AG10803 (cell line): ENCODE measurements around the gene LIME1.
"Not testable (repeated sequence)": the region's sequence is repeated elsewhere in the genome, so short reads cannot be mapped to it uniquely, and the experiment has no call there.

ENCODE experiments used
- DNase-seq: peaks from one replicate; pipeline ENCODE4 v3.0.0; 2010; ENCODE audit warnings: low read depth
- H3K4me3 ChIP-seq: 2 replicates; pipeline ENCODE4 v1.5.1; 2011; ENCODE audit warnings: mild to moderate bottlenecking, low read length, control low read depth
- TF ChIP-seq, protein P1 (sequence below): conservative IDR thresholded peaks from 2 replicates; pipeline ENCODE4 v1.5.1; 2011; ENCODE audit warnings: mild to moderate bottlenecking, low read length, control low read depth, inconsistent platforms

Gene LIME1

DNA sequence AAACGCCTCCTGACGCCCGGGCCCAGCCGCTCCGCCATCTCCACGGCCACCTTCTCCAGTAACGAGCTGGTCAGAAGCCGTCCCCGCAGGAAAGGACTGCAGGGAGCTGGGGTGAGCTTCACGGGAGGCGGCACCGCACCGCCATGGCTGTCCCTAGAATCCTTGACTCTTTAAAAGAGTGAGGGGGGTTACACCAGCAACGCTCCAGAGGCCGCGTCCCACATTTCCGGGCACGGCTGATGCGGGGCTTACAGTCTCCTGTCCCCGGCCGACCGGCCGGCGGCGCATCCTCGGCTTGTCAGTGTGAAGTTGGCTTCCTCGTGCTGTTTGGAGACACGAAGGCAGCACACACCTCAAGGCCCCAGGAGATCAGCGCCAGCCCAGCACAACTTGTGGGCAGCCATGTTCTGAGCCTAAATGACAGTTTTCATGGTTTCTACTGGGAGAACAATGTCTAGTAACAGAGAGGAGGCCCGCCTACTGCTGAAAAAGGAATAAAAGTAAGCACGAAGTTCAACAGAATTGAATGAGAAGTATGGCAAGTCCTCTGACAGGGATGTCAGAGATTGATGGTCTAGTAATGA lies 33.5 kb downstream of the LIME1 start:
- H3K4me3 ChIP-seq, result no peak overlapping the region
- TF ChIP-seq, protein P1, sequence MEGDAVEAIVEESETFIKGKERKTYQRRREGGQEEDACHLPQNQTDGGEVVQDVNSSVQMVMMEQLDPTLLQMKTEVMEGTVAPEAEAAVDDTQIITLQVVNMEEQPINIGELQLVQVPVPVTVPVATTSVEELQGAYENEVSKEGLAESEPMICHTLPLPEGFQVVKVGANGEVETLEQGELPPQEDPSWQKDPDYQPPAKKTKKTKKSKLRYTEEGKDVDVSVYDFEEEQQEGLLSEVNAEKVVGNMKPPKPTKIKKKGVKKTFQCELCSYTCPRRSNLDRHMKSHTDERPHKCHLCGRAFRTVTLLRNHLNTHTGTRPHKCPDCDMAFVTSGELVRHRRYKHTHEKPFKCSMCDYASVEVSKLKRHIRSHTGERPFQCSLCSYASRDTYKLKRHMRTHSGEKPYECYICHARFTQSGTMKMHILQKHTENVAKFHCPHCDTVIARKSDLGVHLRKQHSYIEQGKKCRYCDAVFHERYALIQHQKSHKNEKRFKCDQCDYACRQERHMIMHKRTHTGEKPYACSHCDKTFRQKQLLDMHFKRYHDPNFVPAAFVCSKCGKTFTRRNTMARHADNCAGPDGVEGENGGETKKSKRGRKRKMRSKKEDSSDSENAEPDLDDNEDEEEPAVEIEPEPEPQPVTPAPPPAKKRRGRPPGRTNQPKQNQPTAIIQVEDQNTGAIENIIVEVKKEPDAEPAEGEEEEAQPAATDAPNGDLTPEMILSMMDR, result no peak
- no peak for DNase-seq

DNA sequence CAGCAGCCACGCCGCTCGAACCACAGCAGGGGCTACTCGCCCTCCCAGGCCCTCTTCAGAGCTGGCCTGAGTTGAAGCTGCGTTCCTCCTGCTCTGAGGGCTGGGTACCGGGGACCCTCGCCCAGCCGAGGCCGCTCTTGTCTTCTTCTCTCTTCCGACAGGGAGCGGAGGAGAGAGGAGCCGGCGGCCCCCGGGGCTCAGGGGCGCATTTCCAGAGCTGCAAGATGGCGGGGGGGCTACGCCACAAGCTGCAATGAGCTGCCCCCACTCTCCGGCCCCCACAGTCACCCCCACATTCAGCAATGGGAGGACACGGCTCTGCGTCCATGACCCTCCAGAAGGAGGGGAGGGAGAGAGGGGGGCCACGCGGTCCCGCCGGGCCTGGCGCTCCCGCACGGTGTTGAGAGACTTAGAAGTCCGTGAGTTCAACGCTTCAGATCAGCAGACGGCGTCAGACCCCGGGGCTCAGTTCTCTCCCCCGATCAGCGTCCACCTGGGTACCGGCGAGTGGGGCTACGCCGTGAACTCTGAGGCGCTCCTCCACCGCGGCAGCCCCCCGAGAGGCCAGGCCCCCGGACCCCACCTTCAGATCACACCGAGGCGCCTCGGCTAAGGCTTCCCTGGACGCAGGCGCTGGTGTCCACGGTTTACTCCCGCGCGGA lies 34.7 kb downstream of the LIME1 start:
- TF ChIP-seq, protein P1, result no peak
- H3K4me3 ChIP-seq, result no peak overlapping the region
- DNase-seq, result no peak

DNA sequence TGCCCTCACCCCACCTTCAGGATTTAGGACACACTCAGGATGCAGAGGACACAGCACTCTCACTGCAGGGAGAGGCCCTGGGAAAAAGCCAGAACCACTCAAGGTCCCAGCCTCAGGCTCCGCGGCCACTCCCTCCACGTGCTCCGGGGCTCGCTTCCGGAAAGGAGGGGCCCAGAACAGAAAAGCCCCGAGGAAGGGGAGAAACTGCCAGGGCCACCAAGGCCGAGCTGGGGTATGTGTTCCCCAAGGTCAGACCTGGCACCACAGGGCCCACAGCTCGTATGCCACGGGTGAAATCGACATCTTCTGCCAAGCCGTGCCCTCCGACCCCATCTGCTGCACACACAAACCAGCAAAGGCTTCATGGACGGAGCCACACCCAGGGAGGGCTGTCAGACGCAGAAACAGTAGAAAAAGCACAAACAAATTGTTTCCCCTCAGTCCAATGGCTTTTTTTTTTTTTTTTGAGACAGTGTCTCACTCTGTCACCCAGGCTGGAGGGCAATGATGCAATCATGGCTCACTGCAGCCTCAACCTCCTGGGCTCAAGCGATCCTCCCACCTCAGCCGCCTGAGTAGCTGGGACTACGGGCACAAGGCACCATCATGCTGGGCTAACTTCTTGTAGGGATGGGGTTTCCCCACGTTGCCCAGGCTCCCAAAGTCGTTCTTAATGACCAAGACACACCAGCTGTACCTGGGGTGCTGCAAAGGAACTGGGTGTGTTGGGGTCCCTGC lies 36.5 kb downstream of the LIME1 start:
- H3K4me3 ChIP-seq, result no peak overlapping the region
- TF ChIP-seq, protein P1, result no peak
- DNase-seq, result no peak

DNA sequence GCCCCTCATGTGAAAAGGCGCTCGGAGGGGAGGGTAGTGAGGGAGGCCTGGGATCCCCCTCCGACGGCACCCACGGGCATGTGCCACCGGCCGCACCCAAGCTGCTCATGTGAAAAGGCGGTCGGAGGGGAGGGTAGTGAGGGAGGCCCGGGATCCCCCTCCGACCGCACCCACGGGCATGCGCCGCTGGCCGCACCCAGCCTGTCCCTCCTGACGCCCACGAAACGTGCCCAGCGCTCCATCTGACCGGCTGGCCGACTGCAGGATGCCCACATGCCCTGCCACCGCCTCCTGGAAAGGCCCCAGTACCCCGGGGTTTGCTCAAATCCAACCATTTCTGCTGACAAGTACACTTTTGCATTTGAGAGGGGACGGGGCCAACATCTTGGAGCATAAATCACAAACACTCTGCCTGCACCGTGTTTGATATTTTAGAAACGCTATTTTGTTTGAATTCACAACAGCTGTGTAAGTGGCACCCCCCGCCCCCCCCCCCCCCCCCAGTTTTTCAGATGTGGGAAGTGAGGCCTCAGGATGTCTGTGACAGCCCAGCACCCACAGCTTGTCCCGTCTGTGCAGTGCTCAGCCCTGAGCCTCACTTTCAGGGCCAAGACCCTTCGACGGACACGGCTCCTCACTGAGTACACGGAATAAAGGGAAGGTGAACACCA lies 37.2 kb downstream of the LIME1 start:
- TF ChIP-seq, protein P1, result no peak
- no peak for DNase-seq
- H3K4me3 ChIP-seq, result no peak overlapping the region

DNA sequence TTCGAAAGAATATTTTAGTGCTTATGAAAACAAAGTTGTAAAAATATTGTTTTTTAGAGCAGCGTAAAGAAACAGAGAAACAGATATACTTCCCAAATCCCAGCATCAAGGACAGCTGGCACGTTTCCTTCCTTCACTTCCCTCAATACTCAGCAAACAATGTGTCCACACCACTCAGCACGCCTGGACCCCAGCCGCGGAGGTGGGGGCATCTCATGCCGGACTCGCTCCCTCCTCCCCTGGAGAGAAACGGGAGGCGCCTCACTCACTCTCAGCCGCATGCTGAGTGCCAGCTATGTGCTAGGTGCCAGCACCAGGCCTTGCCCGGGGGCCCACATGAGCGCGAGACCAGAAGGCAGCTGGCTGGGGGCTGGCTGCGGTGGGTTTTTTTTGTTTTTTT lies 37.8 kb downstream of the LIME1 start:
- TF ChIP-seq, protein P1, result no peak
- DNase-seq, result no peak
- no peak overlapping the region for H3K4me3 ChIP-seq

DNA sequence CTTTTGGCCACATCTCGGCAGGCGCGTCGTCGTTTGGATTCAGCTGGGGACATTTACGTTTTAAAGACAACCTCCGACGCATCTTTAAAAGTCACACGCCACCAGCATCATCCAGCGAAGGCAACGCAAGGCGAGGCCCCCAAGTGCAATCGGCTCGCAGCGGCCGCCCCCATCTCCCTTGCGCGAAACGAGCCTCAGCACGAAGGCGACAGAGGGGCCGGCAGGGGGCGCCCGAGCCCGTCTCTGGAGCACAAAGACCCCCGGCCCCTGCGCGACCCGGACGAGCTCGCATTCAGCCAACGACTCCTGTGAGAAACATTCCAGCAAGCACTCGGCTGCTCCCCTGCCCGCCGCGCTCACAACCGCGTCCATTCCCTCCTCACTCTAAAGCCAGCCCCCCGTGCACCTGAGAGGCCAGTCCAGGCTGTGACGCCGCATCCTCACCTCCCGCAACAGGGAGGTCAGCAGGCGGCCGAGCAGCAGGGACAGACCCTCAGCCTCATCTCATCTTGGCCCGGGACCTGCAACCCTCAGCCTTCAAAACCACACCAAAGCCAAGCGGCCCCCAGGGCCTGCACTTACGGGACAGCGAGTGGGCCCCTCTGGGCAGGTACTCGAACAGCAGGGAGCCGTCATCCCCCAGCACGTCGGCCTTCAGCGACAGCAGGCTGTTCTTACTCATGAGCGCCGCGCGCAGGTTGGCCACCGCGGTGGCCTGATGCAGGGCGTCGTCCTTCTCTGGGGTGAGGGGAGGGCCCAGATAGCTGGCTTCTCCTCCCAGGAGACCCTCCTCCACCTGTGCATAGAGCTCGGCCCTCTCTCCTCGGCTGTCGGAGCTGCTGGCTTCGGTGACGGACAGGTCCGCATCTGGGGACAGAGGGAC lies 38.9 kb downstream of the LIME1 start:
- TF ChIP-seq, protein P1, result peak; percentile 57
- peak; percentile 10 for DNase-seq
- peak overlapping the region; percentile 50 for H3K4me3 ChIP-seq

DNA sequence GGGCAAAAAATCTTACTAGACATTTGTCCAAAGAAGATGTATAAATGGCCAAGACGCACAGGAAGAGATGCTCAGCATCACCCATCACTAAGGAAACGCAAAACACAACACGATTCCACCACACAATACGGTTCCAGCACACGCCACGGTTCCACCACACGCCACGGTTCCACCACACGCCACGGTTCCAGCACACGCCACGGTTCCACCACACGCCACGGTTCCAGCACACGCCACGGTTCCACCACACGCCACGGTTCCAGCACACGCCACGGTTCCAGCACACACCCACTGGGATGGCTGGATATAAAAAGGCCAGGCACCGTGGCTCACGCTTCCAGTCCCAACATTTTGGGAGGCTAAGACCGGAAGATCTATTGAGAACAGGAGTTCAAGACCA lies 40.4 kb downstream of the LIME1 start:
- not testable (repeated sequence) for H3K4me3 ChIP-seq, DNase-seq
